ENCODE data around the gene TGDS. TPM values are rescaled to one million over a fixed set of nuclear protein-coding genes. Genes with fewer than 3 reads are reported as not detected.

TGDS gene
- total and polyA plus RNA-seq, 2 donors from 2014 or later = 10.8 to 12.2 TPM

DNA sequence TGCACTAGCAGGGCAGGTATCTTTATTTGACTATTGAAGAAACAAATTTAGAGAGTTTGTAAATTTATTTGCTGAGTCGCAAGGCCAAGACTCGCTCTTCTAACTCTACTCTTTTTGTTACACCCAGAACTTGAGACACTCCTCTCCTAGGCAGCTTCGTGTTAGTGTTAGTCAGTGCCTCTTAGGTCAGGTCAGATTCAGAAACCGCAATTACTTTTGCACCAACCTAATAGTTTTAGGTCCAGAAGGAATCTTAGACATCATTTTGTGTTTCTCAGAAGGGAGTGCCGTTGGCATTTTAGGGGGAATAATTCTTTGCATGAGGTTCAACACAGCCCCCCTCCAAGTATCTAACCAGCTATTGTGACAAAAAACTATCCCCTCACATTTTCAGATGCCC lies 14.5 kb upstream of the TGDS start:
- H3K4me1 ChIP-seq (ENCODE audit: control insufficient read depth in 2 of 3, insufficient read depth in 2 of 3, low read depth in 1 of 3, low read length in 3 of 3) = no peaks in the 10 kb centered on the region
- no peak for TF ChIP-seq CTCF (IDR thresholded peaks at IDR 0.05; ENCODE audit: borderline replicate concordance, extremely low read depth, insufficient read depth)
- no peak overlapping the region for H3K4me3 ChIP-seq (ENCODE audit: low read length in 3 of 3)
- no peak overlapping the region for H3K27ac ChIP-seq (ENCODE audit: low read depth in 2 of 2, low read length in 2 of 2)
- FAIRE-seq (no peak), DNase-seq (no peak)
- H3K36me3 ChIP-seq (ENCODE audit: control insufficient read depth in 2 of 3, insufficient read depth in 3 of 3, low read length in 3 of 3) = peaks cover 2 to 9% (median 3%) of the 10 kb centered on the region in 3 donors
- intact Hi-C loops (cut with DNase I) = loop anchor here (10.0 kb wide), 1 partner anchor 176 kb away; no protein-coding TSS in a partner anchor
- H3K27me3 ChIP-seq (ENCODE audit: control insufficient read depth, insufficient read depth, low read length) = no peaks in the 10 kb centered on the region
- H3K9me3 ChIP-seq (ENCODE audit: control insufficient read depth in 2 of 3, insufficient read depth in 1 of 3, low read length in 3 of 3) = no peaks in the 10 kb centered on the region
- H3K9ac ChIP-seq (ENCODE audit: low read length in 3 of 3) = no peak overlapping the region

DNA sequence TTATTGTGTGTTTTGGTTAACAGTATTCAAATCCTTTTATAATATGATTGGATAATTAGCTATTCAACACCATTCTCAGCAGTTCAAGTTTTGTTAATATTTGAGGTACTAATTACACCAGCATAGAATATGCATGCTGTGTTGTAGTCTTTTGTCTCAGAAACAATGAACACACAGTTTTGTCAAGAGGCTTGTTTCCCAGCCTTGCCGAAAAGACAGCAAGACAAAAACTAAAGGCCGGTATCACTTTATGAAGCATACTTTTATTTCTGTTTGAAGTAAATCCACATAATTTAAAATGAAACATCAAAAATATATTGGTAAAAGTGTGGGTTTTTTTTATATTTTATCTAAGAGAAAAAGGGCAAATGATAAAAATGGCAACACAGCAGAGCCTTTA lies 13.2 kb upstream of the TGDS start:
- no peak overlapping the region for H3K4me3 ChIP-seq (ENCODE audit: low read length in 3 of 3)
- peaks cover 2 to 9% (median 3%) of the 10 kb centered on the region in 3 donors for H3K36me3 ChIP-seq (ENCODE audit: control insufficient read depth in 2 of 3, insufficient read depth in 3 of 3, low read length in 3 of 3)
- no peak overlapping the region for H3K27ac ChIP-seq (ENCODE audit: low read depth in 2 of 2, low read length in 2 of 2)
- no peak for TF ChIP-seq CTCF (IDR thresholded peaks at IDR 0.05; ENCODE audit: borderline replicate concordance, extremely low read depth, insufficient read depth)
- H3K9ac ChIP-seq (ENCODE audit: low read length in 3 of 3) = no peak overlapping the region
- intact Hi-C loops (cut with DNase I) = no loop called here
- DNase-seq (no peak), FAIRE-seq (no peak)
- H3K4me1 ChIP-seq (ENCODE audit: control insufficient read depth in 2 of 3, insufficient read depth in 2 of 3, low read depth in 1 of 3, low read length in 3 of 3) = no peaks in the 10 kb centered on the region
- H3K27me3 ChIP-seq (ENCODE audit: control insufficient read depth, insufficient read depth, low read length) = no peaks in the 10 kb centered on the region
- no peaks in the 10 kb centered on the region for H3K9me3 ChIP-seq (ENCODE audit: control insufficient read depth in 2 of 3, insufficient read depth in 1 of 3, low read length in 3 of 3)

GRCh38 chr13:94608586-94608985 lies 12.6 kb upstream of the TGDS start:
- Histone ChIP-seq H3K9ac (ENCODE audit: low read length in 3 of 3) (no peak overlapping the region), H3K36me3 (ENCODE audit: control insufficient read depth in 2 of 3, insufficient read depth in 3 of 3, low read length in 3 of 3) (peaks cover 2 to 9% (median 3%) of the 10 kb centered on the region in 3 donors), H3K27ac (ENCODE audit: low read depth in 2 of 2, low read length in 2 of 2) (no peak overlapping the region), H3K4me3 (ENCODE audit: low read length in 3 of 3) (no peak overlapping the region), H3K27me3 (ENCODE audit: control insufficient read depth, insufficient read depth, low read length) (no peaks in the 10 kb centered on the region), H3K9me3 (ENCODE audit: control insufficient read depth in 2 of 3, insufficient read depth in 1 of 3, low read length in 3 of 3) (no peaks in the 10 kb centered on the region), H3K4me1 (ENCODE audit: control insufficient read depth in 2 of 3, insufficient read depth in 2 of 3, low read depth in 1 of 3, low read length in 3 of 3) (no peaks in the 10 kb centered on the region)
- DNase-seq = no peak
- no peak for FAIRE-seq
- intact Hi-C loops (cut with DNase I) = no loop called here
- no peak for TF ChIP-seq CTCF (IDR thresholded peaks at IDR 0.05; ENCODE audit: borderline replicate concordance, extremely low read depth, insufficient read depth)

DNA sequence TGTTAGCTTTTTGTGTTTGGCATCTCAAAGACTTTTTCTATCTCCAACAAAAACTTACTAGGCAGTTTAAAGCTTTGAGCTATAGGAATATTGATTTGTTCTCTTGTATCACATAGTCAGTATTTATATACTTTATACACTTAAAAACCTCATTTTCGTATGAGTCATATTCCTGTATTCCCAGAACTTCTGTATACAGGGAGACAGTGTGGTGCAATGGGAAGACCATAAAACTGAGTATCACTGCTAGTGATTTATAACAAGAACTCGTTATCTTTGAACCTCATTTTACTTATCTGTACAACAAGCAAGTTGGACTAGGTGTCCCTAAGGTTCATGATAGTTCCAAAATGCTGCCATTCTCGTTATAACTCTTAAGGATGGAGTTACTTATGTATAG lies 12.0 kb upstream of the TGDS start:
- FAIRE-seq = no peak
- Histone ChIP-seq H3K27ac (ENCODE audit: low read depth in 2 of 2, low read length in 2 of 2) (no peak overlapping the region), H3K4me1 (ENCODE audit: control insufficient read depth in 2 of 3, insufficient read depth in 2 of 3, low read depth in 1 of 3, low read length in 3 of 3) (no peaks in the 10 kb centered on the region), H3K9me3 (ENCODE audit: control insufficient read depth in 2 of 3, insufficient read depth in 1 of 3, low read length in 3 of 3) (no peaks in the 10 kb centered on the region), H3K27me3 (ENCODE audit: control insufficient read depth, insufficient read depth, low read length) (no peaks in the 10 kb centered on the region), H3K36me3 (ENCODE audit: control insufficient read depth in 2 of 3, insufficient read depth in 3 of 3, low read length in 3 of 3) (peaks cover 2 to 9% (median 3%) of the 10 kb centered on the region in 3 donors), H3K4me3 (ENCODE audit: low read length in 3 of 3) (no peak overlapping the region), H3K9ac (ENCODE audit: low read length in 3 of 3) (no peak overlapping the region)
- no peak for TF ChIP-seq CTCF (IDR thresholded peaks at IDR 0.05; ENCODE audit: borderline replicate concordance, extremely low read depth, insufficient read depth)
- no peak for DNase-seq
- intact Hi-C loops (cut with DNase I) = no loop called here
